ENCODE data around the gene SSX3.
"Not testable (repeated sequence)": the region's sequence is repeated elsewhere in the genome, so short reads cannot be mapped to it uniquely, and the experiment has no call there.

DNA sequence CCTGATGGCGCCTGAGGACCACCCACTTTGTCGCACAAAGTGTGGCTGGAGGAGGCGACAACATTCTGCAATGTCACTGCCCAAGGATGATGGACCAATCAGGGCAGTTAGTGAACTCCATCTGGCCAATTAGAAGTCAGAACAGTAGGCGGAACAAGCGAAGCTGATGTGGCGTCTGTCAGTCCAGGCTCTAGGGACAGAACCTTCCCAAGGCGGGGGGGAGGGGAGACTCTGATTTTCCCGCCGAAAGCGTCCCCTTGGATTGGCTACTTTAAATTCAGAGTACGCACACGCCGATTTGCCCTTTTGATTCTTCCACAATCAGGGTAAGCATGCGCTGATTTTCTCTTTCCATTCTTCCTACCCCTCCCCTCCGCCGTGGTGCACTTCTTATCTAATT lies 26.7 kb upstream of the SSX3 start, which contains the start of gene SSX4:
- TF ChIP-seq FOXM1 (IDR thresholded peaks at IDR 0.05; ENCODE audit: low read depth); POLR2AphosphoS5 (IDR thresholded peaks at IDR 0.05; ENCODE audit: low read depth, low read length): not testable (repeated sequence)
- TF ChIP-seq, protein P1, sequence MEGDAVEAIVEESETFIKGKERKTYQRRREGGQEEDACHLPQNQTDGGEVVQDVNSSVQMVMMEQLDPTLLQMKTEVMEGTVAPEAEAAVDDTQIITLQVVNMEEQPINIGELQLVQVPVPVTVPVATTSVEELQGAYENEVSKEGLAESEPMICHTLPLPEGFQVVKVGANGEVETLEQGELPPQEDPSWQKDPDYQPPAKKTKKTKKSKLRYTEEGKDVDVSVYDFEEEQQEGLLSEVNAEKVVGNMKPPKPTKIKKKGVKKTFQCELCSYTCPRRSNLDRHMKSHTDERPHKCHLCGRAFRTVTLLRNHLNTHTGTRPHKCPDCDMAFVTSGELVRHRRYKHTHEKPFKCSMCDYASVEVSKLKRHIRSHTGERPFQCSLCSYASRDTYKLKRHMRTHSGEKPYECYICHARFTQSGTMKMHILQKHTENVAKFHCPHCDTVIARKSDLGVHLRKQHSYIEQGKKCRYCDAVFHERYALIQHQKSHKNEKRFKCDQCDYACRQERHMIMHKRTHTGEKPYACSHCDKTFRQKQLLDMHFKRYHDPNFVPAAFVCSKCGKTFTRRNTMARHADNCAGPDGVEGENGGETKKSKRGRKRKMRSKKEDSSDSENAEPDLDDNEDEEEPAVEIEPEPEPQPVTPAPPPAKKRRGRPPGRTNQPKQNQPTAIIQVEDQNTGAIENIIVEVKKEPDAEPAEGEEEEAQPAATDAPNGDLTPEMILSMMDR (IDR thresholded peaks at IDR 0.05) = not testable (repeated sequence)

Measured in SK-N-SH (cell line).